GM10266 (cell line): ENCODE measurements around the gene CACNA1C.
"Not testable (repeated sequence)": the region's sequence is repeated elsewhere in the genome, so short reads cannot be mapped to it uniquely, and the experiment has no call there.

Source experiments
- DNase-seq: peaks from one replicate; pipeline ENCODE4 v3.0.0; 2012; ENCODE audit errors: extremely low spot score
- TF ChIP-seq, protein P1 (sequence below): IDR thresholded peaks from 2 replicates; pipeline ENCODE4 v1.5.1; 2012; ENCODE audit warnings: mild to moderate bottlenecking, low read depth; ENCODE audit not compliant: control insufficient read depth, insufficient read depth; ENCODE audit errors: missing control alignments

The CACNA1C gene

DNA sequence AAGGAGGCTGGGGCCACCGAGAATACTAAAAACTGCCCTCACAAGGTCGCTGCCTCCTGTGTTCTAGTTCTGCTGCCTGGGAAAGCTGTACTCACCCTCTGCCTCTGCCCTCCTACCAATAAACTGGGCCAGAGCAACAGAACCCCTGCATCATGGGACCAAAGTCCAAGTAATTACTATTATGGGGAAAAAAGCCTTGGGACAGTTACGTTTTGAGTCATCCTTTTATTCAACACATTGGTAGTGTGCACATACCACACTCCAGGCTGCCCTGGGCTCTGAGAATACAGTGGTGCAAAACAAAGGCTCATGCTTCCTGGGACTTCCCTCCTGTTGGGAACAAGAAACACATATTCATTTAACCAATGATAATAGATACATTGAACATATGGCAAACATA, 49.0 kb downstream of the CACNA1C start:
- no peak for DNase-seq
- TF ChIP-seq, protein P1, sequence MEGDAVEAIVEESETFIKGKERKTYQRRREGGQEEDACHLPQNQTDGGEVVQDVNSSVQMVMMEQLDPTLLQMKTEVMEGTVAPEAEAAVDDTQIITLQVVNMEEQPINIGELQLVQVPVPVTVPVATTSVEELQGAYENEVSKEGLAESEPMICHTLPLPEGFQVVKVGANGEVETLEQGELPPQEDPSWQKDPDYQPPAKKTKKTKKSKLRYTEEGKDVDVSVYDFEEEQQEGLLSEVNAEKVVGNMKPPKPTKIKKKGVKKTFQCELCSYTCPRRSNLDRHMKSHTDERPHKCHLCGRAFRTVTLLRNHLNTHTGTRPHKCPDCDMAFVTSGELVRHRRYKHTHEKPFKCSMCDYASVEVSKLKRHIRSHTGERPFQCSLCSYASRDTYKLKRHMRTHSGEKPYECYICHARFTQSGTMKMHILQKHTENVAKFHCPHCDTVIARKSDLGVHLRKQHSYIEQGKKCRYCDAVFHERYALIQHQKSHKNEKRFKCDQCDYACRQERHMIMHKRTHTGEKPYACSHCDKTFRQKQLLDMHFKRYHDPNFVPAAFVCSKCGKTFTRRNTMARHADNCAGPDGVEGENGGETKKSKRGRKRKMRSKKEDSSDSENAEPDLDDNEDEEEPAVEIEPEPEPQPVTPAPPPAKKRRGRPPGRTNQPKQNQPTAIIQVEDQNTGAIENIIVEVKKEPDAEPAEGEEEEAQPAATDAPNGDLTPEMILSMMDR, result no peak

DNA sequence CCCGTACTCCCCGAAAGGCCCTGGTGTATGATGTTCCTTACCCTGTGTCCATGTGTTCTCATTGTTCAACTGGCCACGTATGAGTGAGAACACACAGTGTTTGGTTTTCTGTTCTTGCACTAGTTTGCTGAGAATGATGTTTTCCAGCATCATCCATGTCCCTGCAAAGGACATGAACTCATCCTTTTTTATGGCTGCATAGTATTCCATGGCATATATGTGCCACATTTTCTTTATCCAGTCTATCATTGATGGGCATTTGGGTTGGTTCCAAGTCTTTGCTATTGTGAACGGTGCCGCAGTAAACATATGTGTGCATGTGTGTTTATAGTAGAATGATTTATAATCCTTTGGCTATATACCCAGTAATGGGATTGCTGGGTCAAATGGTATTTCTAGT, 49.9 kb downstream of the CACNA1C start:
- DNase-seq, result not testable (repeated sequence)

DNA sequence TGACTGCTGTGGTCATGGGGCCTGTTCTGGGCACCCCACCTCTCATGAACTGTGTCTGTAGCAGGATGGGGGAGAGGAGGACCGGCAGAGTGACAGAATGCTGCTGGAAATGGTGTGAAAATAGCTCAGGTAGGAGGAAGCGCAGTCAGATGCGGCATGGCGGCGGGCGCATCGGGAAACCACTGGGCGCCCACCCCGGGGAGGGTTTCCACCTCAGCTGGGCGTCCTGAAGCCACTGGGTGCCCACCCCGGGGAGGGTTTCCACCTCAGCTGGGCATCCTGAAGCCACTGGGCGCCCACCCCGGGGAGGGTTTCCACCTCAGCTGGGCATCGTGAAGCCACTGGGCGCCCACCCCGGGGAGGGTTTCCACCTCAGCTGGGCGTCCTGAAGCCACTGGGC, 52.6 kb downstream of the CACNA1C start:
- DNase-seq, result not testable (repeated sequence)

DNA sequence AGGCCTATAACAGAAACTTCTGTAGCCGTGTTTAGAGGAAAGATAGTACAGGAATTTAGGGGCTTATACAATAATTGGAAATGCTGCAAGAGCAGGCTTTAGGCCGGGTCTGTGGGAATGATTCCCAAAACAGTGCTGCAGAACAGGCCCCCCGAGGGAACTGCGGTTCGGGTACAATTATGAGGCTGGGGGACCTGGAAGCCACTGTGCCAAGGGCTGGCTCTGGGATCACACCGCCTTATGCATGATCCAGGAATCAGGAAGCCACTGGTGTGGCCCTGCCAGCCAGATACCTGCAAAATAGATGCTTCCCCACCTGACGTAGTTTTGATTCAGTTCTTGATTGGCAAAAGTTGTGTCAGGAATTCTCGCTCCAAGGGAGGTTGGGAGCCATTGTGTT, 55.4 kb downstream of the CACNA1C start:
- no peak for DNase-seq
- TF ChIP-seq, protein P1, result no peak

DNA sequence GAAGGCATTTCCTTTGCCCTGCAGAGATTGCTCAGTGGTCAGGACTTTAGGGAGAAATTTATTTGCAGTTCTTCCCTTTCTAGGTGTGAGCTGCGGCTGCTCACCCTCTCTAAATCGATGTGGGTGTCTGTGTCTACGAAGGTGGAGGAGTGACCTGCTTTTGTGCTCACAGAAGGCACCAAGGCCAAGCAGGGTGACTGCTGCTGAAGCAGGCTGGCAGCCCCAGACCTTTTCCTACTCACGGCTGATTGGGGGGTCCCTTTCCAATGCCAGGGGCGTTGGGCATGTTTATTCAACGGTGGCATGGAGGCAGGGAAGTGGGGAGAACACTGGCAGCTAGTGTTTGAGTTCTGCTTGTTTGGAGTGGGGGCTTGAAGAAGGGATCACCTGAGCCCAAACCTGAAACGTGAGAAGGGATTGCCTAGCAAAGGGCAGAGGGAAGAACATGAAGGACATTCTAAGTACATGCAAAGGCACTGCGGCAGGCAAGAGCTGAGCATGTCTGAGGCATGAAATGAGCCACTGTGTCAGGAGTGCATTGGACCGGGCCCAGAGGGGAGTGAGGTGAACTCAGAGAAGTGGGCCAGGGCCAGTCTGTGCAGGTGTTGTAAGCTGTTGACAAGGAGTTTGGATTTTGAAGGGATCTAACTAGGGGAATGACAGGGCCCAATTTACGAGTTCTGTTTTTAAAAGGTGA, 56.3 kb downstream of the CACNA1C start:
- TF ChIP-seq, protein P1, result no peak
- no peak for DNase-seq

DNA sequence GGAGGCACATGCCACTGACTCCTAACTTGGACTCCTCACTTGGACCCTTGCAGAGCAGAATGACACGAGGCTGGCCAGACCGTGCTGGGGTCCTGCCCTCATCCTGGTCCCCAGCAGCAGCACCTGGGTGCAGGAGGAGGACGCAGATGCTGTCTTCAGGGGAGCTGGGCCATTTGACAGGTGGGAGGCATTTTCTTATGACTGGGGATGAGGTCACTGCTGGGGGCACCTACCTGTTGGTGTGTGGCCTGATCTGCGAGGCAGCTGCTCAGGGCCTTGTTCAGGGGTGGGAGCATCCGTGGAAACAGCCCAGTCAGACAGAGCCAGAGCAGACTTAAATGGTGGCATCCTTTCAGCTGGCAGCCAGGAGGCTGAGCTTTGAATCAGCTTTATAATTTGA, 57.3 kb downstream of the CACNA1C start:
- TF ChIP-seq, protein P1, result no peak
- no peak for DNase-seq

DNA sequence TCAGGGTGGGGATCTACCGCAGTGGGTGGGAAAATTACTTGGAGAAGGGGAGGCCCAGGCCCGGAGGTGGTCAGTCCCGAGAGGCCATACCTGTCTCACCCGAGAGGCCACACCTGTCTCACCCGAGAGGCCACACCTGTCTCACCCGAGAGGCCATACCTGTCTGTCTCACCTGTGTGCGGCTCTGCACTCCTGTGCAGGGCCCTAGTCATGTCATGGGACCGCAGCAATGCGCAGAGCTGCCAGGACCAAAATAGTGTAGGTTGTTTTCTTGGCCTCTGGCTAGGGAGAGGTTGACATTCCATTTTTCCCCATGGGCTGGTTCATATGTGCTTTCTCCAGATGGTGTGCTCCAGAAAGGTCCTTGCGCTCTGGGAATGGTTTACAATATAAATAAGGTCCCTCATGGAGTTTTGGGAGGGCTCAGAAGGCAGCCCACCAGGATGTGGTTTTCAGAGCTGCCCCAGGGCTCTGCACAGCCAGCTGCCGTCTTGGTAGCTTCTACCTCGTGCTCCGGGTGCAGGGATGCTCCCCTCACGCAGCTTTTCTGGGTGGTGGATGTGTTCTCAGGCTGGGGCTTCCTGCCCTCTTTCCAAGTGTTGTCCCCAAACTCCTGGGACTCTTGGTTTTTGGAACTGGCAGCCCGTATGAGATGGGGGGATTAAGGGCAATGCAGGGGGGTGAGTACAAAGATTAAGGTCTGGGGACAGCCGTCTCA, 58.2 kb downstream of the CACNA1C start:
- DNase-seq, result no peak
- TF ChIP-seq, protein P1, result no peak

DNA sequence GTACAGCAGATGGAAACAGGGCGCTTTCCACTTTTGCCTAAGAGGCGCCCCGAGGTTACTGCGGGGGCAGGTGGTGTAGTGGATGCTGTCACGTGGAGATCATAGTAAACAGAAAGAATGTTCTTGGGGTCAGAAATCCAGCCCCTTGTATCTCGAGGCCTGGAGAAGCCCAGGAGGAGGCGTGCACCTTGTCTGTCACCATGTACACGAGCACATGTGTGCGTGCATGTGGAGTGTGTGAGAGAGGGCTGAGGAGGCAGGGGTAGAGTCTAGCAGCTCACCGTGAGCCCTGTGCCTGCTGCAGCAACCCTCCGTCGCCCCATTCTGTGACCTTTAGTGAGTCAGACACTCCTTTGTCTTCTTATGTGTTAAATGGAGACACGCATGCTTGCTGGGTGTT, 59.0 kb downstream of the CACNA1C start:
- TF ChIP-seq, protein P1, result no peak
- DNase-seq, result no peak
